ENCODE measurements around the gene CD84. TPM values are rescaled to one million over a fixed set of nuclear protein-coding genes. Genes with fewer than 3 reads are reported as not detected.

The CD84 gene
- polyA plus RNA-seq, 1 of the 3 experiments (the other 2 are of a cell fraction), result not detected

GRCh38 chr1:160621633-160622413 lies 42.5 kb upstream of the CD84 start:
- Histone ChIP-seq H2AFZ (ENCODE audit: low read depth) (no peak overlapping the region), H3K4me1 (ENCODE audit: control insufficient read depth in 1 of 2, insufficient read depth in 2 of 2, low read depth in 1 of 2, low read length in 1 of 2) (no peaks in the 10 kb centered on the region), H4K20me1 (ENCODE audit: insufficient read depth) (no peaks in the 10 kb centered on the region), H3K9me3 (no peaks in the 10 kb centered on the region), H3K36me3 (replicated peaks in 1 of 2; ENCODE audit: control insufficient read depth in 1 of 2, insufficient read depth in 2 of 2, low read length in 1 of 2) (no peaks in the 10 kb centered on the region), H3F3A (replicated peaks; ENCODE audit: insufficient read depth) (no peaks in the 10 kb centered on the region), H3K4me2 (no peak overlapping the region), H3K9ac (no peak overlapping the region), H3K4me3 (ENCODE audit: low read depth in 2 of 2, low read length in 1 of 2) (no peak overlapping the region), H3K79me2 (ENCODE audit: insufficient read depth) (no peaks in the 10 kb centered on the region), H3K27me3 (ENCODE audit: insufficient read depth) (peaks cover 5% of the 10 kb centered on the region), H3K27ac (ENCODE audit: low read depth in 2 of 2, low read length in 1 of 2) (no peak overlapping the region), H3K9me2 (no peaks in the 10 kb centered on the region)
- CTCF ChIA-PET, result interaction anchor here (1.1 kb wide), 1 partner anchor 9 kb away, joined by 3 read pairs; no protein-coding TSS in a partner anchor
- POLR2A ChIA-PET, result no interaction called here
- DNase-seq, result no peak
- 6% methylated on average over 8 of the region's 8 CpGs for WGBS (ENCODE audit: low lambda C conversion rate)
- TF ChIP-seq SMC3 (IDR thresholded peaks at IDR 0.05; ENCODE audit: low read depth, low read length), result no peak
- no peak for TF ChIP-seq RFX5 (IDR thresholded peaks at IDR 0.05; ENCODE audit: low read length)
- TF ChIP-seq MAX (IDR thresholded peaks at IDR 0.05; ENCODE audit: low read depth), result no peak

- Histone ChIP-seq H3K9me2 (no peaks in the 10 kb centered on the region), H3K36me3 (replicated peaks in 1 of 2; ENCODE audit: control insufficient read depth in 1 of 2, insufficient read depth in 2 of 2, low read length in 1 of 2) (no peaks in the 10 kb centered on the region), H3K27ac (ENCODE audit: low read depth in 2 of 2, low read length in 1 of 2) (no peak overlapping the region), H3F3A (replicated peaks; ENCODE audit: insufficient read depth) (no peaks in the 10 kb centered on the region), H3K4me1 (ENCODE audit: control insufficient read depth in 1 of 2, insufficient read depth in 2 of 2, low read depth in 1 of 2, low read length in 1 of 2) (no peaks in the 10 kb centered on the region), H4K20me1 (ENCODE audit: insufficient read depth) (no peaks in the 10 kb centered on the region), H3K27me3 (ENCODE audit: insufficient read depth) (peaks cover 5% of the 10 kb centered on the region; the same call in 1 of the 2 replicates), H3K4me2 (no peak overlapping the region), H3K79me2 (ENCODE audit: insufficient read depth) (no peaks in the 10 kb centered on the region), H3K9me3 (no peaks in the 10 kb centered on the region), H3K9ac (no peak overlapping the region), H3K4me3 (ENCODE audit: low read depth in 2 of 2, low read length in 1 of 2) (no peak overlapping the region), H2AFZ (ENCODE audit: low read depth) (no peak overlapping the region)
- no peak for DNase-seq
- WGBS (ENCODE audit: low lambda C conversion rate), result 23% methylated on average over 5 of the region's 5 CpGs
- ChIA-PET CTCF (no interaction called here), POLR2A (no interaction called here)
- TF ChIP-seq EP300 (IDR thresholded peaks at IDR 0.05; ENCODE audit: borderline replicate concordance in 1 of 2, low read depth in 1 of 2, low read length in 1 of 2), result no peak
- TF ChIP-seq FOXJ3 (CRISPR knock-in tag; IDR thresholded peaks at IDR 0.05), result no peak
- no peak for TF ChIP-seq MAX (IDR thresholded peaks at IDR 0.05; ENCODE audit: low read depth)
- no peak for TF ChIP-seq SIN3A (IDR thresholded peaks at IDR 0.05; ENCODE audit: borderline replicate concordance, low read depth, low read length)
- no peak for TF ChIP-seq RFX5 (IDR thresholded peaks at IDR 0.05; ENCODE audit: low read length)
- no peak for TF ChIP-seq ZBTB33 (IDR thresholded peaks at IDR 0.05; ENCODE audit: borderline replicate concordance, low read depth)
- no peak for TF ChIP-seq POLR2AphosphoS5 (IDR thresholded peaks at IDR 0.05; ENCODE audit: low read depth, low read length)
- TF ChIP-seq TEAD4 (IDR thresholded peaks at IDR 0.05; ENCODE audit: borderline replicate concordance, insufficient read depth), result no peak
- TF ChIP-seq FOSL2 (IDR thresholded peaks at IDR 0.05; ENCODE audit: borderline replicate concordance, low read depth), result no peak
- TF ChIP-seq USF2 (IDR thresholded peaks at IDR 0.05; ENCODE audit: borderline replicate concordance, low read depth, low read length), result no peak
- TF ChIP-seq TAF1 (IDR thresholded peaks at IDR 0.05; ENCODE audit: borderline replicate concordance, low read depth, low read length), result no peak
- no peak for TF ChIP-seq TCF12 (IDR thresholded peaks at IDR 0.05)
- TF ChIP-seq NFIC (IDR thresholded peaks at IDR 0.05; ENCODE audit: borderline replicate concordance), result no peak
- TF ChIP-seq USF1 (IDR thresholded peaks at IDR 0.05; ENCODE audit: borderline replicate concordance, low read depth), result no peak
- TF ChIP-seq REST (IDR thresholded peaks at IDR 0.05; ENCODE audit: low read depth, low read length), result no peak
- TF ChIP-seq CHD2 (IDR thresholded peaks at IDR 0.05; ENCODE audit: low read length, partially characterized antibody), result no peak
Observed at GRCh38 chr1:160620942-160621632, 41.8 kb upstream of the CD84 start.
